ENCODE results near the gene SCAMP3. TPM values are rescaled to one million over a fixed set of nuclear protein-coding genes. Genes with fewer than 3 reads are reported as not detected.

Gene SCAMP3
- total and polyA plus RNA-seq, 2 of the 4 experiments (the other 2 are of a cell fraction): 30.5 to 118 TPM

DNA sequence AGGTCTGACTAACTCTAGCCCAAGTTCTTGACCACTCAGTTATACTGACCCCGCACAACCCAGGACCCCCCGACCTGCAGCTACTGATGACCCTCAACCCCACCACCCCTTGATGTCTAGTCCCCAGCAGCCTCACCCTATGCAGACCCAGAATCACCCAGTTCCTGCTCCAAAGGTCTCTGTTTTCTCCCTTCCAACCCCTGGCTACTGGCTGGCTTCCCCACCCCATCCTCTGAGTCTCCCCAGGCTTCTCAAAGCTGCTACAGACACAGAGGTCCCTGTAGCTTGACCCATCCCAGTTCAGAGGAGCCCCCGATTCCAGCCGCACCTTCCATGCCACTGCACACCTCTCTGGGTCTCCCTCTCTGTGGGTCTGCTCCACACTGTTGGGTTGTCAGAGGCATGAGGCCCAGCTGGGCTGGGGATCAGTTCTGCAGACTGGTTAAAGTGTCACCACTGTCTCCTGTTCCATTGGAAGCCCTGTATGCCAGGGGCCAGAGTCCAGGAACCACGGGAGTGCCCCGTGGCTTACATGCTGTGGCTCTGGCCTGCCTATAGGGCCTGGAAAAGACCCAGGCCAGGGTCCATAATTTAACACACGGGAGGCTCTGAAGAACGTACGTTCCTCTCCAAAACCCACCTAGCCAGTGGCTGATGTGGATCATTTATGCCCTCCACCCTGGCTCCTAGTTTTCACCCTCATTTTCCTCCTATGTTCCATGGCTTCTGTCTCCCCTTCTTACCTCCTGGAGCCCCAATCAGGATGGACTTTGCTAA is 38.6 kb upstream of the SCAMP3 start:
- Histone ChIP-seq H3K27me3 (ENCODE audit: control insufficient read depth, insufficient read depth, low read length) (peaks cover 25% of the 10 kb centered on the region), H4K8ac (ENCODE audit: low read depth in 2 of 2, low read length in 2 of 2) (no peak overlapping the region), H2BK20ac (ENCODE audit: low read depth, low read length) (no peak overlapping the region), H2BK15ac (ENCODE audit: low read depth, low read length) (no peak overlapping the region), H3K4ac (ENCODE audit: low read depth, low read length) (no peak overlapping the region), H3K23ac (ENCODE audit: low read depth, low read length) (no peak overlapping the region), H4K5ac (ENCODE audit: low read depth, low read length) (no peak overlapping the region), H3K27ac (ENCODE audit: insufficient read depth, low read length) (no peak overlapping the region), H2AK5ac (ENCODE audit: low read depth, low read length) (no peak overlapping the region), H3K79me1 (ENCODE audit: low read depth in 1 of 2, low read length in 2 of 2) (no peaks in the 10 kb centered on the region), H4K20me1 (ENCODE audit: insufficient read depth, low read length) (no peaks in the 10 kb centered on the region), H2BK120ac (ENCODE audit: low read depth, low read length) (no peak overlapping the region), H3K9me1 (ENCODE audit: insufficient read depth, low read length) (no peaks in the 10 kb centered on the region), H3K14ac (replicated peaks; ENCODE audit: low read depth, low read length) (no peak overlapping the region), H2AFZ (replicated peaks; ENCODE audit: low read length, poor library complexity) (no peak overlapping the region), H2AK9ac (replicated peaks; ENCODE audit: low read depth, low read length, poor library complexity) (no peak overlapping the region), H3K56ac (ENCODE audit: extremely low read depth, insufficient read depth, low read length) (no peak overlapping the region), H3K18ac (ENCODE audit: low read depth, low read length) (no peak overlapping the region), H3K9ac (ENCODE audit: low read depth, low read length) (no peak overlapping the region), H3K36me3 (ENCODE audit: control insufficient read depth, insufficient read depth, low read length) (no peaks in the 10 kb centered on the region), H3K4me1 (ENCODE audit: control insufficient read depth, insufficient read depth, low read length) (no peaks in the 10 kb centered on the region), H2BK5ac (ENCODE audit: low read depth, low read length, poor library complexity, severe bottlenecking) (no peak overlapping the region), H3K4me3 (ENCODE audit: insufficient read depth, low read depth, low read length) (no peak overlapping the region), H3K4me2 (ENCODE audit: low read depth, low read length) (no peak overlapping the region), H3K9me3 (ENCODE audit: control insufficient read depth, insufficient read depth, low read length) (no peaks in the 10 kb centered on the region), H4K91ac (ENCODE audit: insufficient read depth, low read depth, low read length) (no peak overlapping the region)
- no peak for DNase-seq
- ATAC-seq (ENCODE audit: low read depth): no peak
- dilution Hi-C loops (cut with HindIII; ENCODE audit: low sequenced_read_pairs, unreplicated experiment) (no loop called here), in situ Hi-C loops (cut with MboI; ENCODE audit: low sequenced_read_pairs) (no loop called here), intact Hi-C loops (cut with micrococcal nuclease) (no loop called here)
- BruUV-seq (replicated peaks): no TSS peak
- TF ChIP-seq MAZ (IDR thresholded peaks at IDR 0.05; ENCODE audit: borderline replicate concordance, low read depth, low read length) (no peak), SMC3 (IDR thresholded peaks at IDR 0.05; ENCODE audit: low read depth, low read length) (no peak), MXI1 (IDR thresholded peaks at IDR 0.05; ENCODE audit: borderline replicate concordance, low read depth, low read length) (no peak), CHD1 (IDR thresholded peaks at IDR 0.05; ENCODE audit: low read depth, low read length) (no peak), USF2 (IDR thresholded peaks at IDR 0.05; ENCODE audit: low read depth, low read length) (no peak), CTCF (conservative IDR thresholded peaks at IDR 0.05; ENCODE audit: low read depth, low read length) (no peak), CEBPB (IDR thresholded peaks at IDR 0.05; ENCODE audit: low read depth, low read length) (no peak), RFX5 (IDR thresholded peaks at IDR 0.05; ENCODE audit: low read depth, low read length) (no peak), NFE2L2 (IDR thresholded peaks at IDR 0.05; ENCODE audit: low read depth, low read length) (no peak), FOS (IDR thresholded peaks at IDR 0.05; ENCODE audit: low read depth, low read length) (no peak), RAD21 (IDR thresholded peaks at IDR 0.05; ENCODE audit: low read length) (no peak), BHLHE40 (IDR thresholded peaks at IDR 0.05; ENCODE audit: low read depth, low read length) (no peak), POLR2A (IDR thresholded peaks at IDR 0.05; ENCODE audit: low read depth, low read length) (no peak), MAFK (IDR thresholded peaks at IDR 0.05; ENCODE audit: low read depth, low read length) (no peak), RCOR1 (IDR thresholded peaks at IDR 0.05; ENCODE audit: insufficient replicate concordance, low read length) (no peak)
- TF ChIP-seq, protein P1, sequence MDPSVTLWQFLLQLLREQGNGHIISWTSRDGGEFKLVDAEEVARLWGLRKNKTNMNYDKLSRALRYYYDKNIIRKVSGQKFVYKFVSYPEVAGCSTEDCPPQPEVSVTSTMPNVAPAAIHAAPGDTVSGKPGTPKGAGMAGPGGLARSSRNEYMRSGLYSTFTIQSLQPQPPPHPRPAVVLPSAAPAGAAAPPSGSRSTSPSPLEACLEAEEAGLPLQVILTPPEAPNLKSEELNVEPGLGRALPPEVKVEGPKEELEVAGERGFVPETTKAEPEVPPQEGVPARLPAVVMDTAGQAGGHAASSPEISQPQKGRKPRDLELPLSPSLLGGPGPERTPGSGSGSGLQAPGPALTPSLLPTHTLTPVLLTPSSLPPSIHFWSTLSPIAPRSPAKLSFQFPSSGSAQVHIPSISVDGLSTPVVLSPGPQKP (IDR thresholded peaks at IDR 0.05; ENCODE audit: borderline replicate concordance, low read depth, low read length): no peak
- CTCF ChIA-PET: no interaction called here
- WGBS, 2 experiments (ENCODE audit: extremely low coverage in 2 of 2, insufficient read length in 1 of 2): 76% methylated on average over 5 of the region's 9 CpGs; no CpG with 5 or more reads in 1 of the 2 experiments
- POLR2A ChIA-PET (ENCODE audit: unreplicated experiment): no interaction called here
